HS-5 (cell line): ENCODE measurements around the gene ERC2.

Source experiments
- DNase-seq: peaks from one replicate; pipeline ENCODE4 v3.0.0-alpha.2; 2012; ENCODE audit warnings: low read depth

Gene ERC2

GRCh38 chr3:55711646-55712045 is 756.6 kb downstream of the ERC2 start:
- no peak for DNase-seq

DNA sequence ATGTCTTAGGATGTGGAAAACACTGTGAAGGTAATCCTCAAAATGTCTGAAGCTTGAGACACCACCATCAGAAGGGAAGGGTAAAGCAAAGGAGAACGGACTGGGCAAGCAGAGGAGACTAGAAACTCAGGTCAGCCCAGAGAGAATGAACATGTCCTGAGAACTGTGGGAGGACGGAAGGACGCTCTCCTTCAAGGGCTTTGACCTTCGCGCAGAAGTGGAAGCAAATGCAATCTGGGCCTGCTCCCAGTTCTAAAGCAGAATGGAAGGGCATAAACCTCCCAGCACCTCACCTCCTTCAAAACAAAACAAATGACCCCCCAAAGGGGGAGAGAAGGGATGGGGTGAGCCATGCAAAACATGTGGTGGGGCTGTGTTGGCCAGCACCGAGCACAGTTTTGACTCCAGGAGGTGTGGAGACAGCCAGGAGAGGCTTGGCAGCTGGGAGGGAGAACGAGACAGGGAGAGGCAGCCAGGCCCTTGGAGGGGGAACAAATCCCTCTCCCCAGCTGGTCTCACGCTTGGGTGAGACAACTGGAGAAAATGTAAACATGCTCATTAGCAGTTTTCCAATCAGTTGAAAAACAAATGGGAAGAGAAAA is 758.8 kb downstream of the ERC2 start:
- DNase-seq: no peak

DNA sequence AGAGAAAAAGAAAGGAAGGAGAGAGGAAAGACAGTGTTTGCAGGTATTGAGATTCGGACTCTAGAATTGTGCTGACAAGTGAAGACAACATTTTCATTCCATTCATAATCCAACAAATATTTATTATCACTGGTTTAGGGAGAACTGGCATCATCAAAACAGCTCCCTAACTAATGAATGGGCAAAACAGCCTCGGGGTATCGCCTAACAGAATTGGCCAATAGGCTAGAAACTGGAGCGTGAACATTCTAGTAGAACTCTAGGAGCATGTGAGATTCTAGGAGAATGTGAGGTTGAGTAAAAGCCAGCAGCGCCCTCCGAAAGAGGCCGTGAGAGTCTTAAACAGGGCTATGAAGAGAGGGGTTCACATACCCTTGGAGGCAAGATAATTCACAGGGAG is 759.3 kb downstream of the ERC2 start:
- no peak for DNase-seq

DNA sequence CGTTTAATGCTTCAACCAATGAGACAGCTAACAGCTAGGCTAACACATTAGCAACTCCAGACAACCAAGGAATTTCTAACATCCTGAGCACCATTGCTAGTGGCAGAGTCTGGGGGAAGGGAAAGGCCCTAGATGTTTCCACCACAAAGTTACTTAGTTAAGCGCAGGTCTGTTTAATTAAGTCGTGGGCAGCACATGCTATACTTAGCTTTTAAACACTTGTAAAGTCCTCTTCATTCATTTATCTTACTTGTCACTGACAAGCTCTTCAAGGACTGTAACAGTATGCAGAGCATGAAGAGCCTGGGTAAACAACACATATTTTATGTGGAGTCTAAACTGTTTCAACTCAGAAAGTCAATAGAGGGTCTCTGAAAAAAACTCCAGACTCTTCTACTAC is 760.0 kb downstream of the ERC2 start:
- DNase-seq: no peak

- peak; percentile 58 for DNase-seq
Measured at GRCh38 chr3:55704521-55704920, 763.7 kb downstream of the ERC2 start.

DNA sequence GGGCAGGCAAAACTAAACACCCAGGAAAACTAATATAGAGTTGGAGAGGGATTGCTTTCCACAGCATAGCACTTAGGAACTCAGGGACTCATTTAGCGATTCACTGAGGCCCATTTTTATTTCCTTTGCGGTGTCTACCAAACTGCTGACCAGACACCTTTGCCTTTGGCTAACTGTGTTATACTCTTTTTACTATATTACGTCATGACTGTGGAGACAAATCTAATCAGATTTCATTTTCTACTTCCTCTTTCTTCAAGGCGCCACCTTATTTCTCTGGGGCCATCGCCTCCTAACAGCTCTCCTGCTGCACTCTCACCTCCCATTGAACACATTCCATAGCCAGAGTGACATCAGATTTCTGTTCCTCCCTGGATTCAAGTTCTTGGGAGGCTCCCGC is 765.4 kb downstream of the ERC2 start:
- no peak for DNase-seq

- no peak for DNase-seq
Measured at GRCh38 chr3:55701997-55702396, 766.3 kb downstream of the ERC2 start.

DNA sequence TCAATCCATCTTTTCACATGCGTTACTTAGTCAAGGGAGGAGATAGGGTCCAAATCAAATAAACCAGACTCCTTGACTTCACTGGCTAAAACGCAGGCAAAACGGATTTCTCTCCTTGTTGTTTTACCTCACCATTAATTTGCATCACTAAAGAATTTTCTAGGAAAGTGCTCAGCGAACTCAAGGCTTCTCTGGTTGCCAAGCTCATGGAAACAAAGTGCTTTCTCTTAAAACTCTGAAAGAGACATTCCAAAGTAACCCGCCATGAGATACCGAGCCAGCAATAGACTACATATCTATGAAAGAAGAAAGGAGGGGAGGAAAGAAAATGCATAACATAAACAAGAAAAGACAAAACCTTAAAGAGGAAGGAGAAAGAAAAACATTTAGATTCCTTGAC is 769.4 kb downstream of the ERC2 start:
- no peak for DNase-seq

- DNase-seq: no peak
Measured at GRCh38 chr3:55697177-55697865, 770.9 kb downstream of the ERC2 start.

- DNase-seq: no peak
Measured at GRCh38 chr3:55692957-55693558, 775.2 kb downstream of the ERC2 start.

GRCh38 chr3:55692295-55692956 is 775.8 kb downstream of the ERC2 start:
- DNase-seq: no peak

DNA sequence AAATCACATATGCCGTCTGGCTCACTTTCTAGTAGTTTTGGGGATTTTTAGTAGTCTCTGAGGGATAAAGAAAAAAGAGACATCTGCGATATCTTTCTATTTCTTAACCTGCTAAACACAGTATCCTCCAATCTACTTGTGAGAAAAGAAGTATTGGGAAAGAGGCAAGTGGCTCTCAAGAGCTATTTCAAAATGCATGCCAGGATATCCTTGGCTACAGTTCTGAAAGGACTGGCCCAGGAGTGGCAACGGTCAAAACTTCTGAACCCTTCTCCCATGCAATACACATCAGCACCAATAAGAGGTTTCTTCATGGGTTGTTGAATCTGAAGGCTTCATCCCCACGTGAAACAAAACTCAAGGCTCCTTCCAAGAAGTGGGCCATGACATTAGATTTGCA is 777.1 kb downstream of the ERC2 start:
- no peak for DNase-seq

DNA sequence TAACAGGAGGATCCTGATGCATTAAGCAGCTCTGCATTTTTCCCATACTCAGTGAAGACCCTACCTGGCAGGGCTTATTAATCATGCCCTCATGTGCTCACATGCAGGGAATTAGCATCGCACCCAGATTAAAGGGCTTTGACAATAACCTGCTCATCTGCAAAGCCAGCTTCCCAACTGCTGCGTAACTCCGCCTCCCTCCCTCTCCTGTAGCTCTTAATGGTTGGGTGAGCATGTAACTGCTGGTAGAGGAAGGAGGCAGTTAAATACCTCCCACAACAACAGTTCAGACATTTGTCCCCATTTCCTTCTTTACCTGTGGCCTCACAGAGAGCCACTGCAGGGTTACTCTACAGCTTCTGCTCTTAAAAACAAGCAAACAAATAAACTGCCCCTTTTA is 777.5 kb downstream of the ERC2 start:
- no peak for DNase-seq

- DNase-seq: no peak
Measured at GRCh38 chr3:55690177-55690576, 778.1 kb downstream of the ERC2 start.

GRCh38 chr3:55688154-55688553 is 780.1 kb downstream of the ERC2 start:
- no peak for DNase-seq

GRCh38 chr3:55687526-55687925 is 780.7 kb downstream of the ERC2 start:
- no peak for DNase-seq

- no peak for DNase-seq
Measured at GRCh38 chr3:55686426-55687254, 781.6 kb downstream of the ERC2 start.

- DNase-seq: no peak
Measured at GRCh38 chr3:55683666-55684270, 784.5 kb downstream of the ERC2 start.

DNA sequence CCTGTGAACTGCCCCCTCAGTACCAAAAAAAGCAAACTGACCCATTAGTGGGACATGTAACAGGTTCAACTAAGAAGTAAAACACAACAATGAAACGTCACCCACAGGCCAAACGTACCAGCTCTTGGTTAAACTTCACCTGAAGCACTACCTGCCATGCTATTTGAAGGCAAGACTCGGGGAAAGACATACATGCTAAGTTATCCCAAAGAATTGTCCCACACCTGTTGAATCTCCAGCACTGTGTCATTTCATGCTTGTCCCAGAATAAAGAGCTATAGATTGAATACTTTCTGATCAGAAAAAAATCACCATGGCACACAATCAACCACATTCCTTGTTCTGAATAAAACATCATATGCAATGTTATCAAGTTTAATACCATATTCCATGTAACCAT is 785.8 kb downstream of the ERC2 start:
- DNase-seq: no peak

GRCh38 chr3:55678546-55679216 is 789.6 kb downstream of the ERC2 start:
- no peak for DNase-seq

- DNase-seq: no peak
Measured at GRCh38 chr3:55676643-55677042, 791.6 kb downstream of the ERC2 start.
